ENCODE data around the gene SLC39A1.

SLC39A1 gene

DNA sequence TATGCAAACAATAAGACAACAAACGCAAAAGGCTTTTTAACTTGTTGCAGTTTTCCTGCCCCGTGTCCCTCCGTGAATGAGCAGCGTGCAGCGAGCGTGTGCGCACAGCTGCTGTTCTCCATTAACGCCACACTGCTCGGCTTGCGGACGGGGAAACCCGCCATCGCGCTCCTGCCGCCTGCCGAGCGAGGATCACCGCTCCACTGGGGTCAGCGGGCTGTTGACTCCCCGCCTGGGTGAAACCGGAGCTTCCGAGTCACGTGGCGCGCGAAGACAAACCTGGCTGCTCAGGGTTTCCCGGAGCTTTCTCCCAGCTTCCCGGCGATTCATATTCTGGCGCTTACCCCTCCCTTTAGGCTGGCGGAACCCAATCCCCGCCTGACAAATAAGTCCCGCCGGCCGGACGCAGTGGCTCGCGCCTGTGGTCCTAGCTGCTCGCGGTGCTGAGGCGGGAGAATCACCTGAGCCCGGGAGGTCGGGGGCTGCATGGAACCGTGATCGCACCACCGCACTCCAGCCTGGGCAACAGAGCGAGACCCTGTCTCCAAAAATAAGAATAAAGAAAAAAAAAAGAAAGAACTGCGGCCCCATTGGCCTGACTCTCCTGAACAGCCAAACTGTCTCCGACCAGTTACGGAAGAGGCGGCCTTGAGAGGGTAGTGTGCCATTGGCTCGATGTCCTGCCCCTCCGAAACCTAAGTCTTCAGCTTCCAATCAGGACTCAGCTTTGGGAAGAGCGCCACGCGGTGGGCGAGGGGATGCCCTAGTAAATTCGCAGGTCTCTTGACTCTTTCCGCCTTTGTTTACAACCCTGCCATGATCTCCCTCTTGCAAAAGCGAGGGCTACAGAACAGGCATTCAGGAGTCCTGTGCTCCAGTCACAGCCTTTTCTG, 4.0 kb upstream of the SLC39A1 start, which contains the start of gene CREB3L4:
CREB3L4 (plus strand) TSS at position 796 of the 893 bp plus-strand sequence. CDS start 624 bp downstream, outside the sequence.
- TF ChIP-seq, protein P1, sequence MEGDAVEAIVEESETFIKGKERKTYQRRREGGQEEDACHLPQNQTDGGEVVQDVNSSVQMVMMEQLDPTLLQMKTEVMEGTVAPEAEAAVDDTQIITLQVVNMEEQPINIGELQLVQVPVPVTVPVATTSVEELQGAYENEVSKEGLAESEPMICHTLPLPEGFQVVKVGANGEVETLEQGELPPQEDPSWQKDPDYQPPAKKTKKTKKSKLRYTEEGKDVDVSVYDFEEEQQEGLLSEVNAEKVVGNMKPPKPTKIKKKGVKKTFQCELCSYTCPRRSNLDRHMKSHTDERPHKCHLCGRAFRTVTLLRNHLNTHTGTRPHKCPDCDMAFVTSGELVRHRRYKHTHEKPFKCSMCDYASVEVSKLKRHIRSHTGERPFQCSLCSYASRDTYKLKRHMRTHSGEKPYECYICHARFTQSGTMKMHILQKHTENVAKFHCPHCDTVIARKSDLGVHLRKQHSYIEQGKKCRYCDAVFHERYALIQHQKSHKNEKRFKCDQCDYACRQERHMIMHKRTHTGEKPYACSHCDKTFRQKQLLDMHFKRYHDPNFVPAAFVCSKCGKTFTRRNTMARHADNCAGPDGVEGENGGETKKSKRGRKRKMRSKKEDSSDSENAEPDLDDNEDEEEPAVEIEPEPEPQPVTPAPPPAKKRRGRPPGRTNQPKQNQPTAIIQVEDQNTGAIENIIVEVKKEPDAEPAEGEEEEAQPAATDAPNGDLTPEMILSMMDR (IDR thresholded peaks at IDR 0.05; ENCODE audit: borderline replicate concordance, control extremely low read depth, extremely low read depth, insufficient read depth, missing control alignments), result peak; percentile 45
- in situ Hi-C loops (cut with MboI; ENCODE audit: low sequenced_read_pairs, unreplicated experiment), result no loop called here

GRCh38 chr1:153963850-153964331, 554 bp upstream of the SLC39A1 start:
- in situ Hi-C loops (cut with MboI; ENCODE audit: low sequenced_read_pairs, unreplicated experiment), result no loop called here
- DNase-seq (ENCODE audit: low spot score), result no peak
- TF ChIP-seq, protein P1 (IDR thresholded peaks at IDR 0.05; ENCODE audit: borderline replicate concordance, control extremely low read depth, extremely low read depth, insufficient read depth, missing control alignments), result no peak

More for the DNA sequence above, 4.0 kb upstream of the SLC39A1 start, which contains the start of gene CREB3L4:
- DNase-seq (ENCODE audit: low spot score), result peak; percentile 91

DNA sequence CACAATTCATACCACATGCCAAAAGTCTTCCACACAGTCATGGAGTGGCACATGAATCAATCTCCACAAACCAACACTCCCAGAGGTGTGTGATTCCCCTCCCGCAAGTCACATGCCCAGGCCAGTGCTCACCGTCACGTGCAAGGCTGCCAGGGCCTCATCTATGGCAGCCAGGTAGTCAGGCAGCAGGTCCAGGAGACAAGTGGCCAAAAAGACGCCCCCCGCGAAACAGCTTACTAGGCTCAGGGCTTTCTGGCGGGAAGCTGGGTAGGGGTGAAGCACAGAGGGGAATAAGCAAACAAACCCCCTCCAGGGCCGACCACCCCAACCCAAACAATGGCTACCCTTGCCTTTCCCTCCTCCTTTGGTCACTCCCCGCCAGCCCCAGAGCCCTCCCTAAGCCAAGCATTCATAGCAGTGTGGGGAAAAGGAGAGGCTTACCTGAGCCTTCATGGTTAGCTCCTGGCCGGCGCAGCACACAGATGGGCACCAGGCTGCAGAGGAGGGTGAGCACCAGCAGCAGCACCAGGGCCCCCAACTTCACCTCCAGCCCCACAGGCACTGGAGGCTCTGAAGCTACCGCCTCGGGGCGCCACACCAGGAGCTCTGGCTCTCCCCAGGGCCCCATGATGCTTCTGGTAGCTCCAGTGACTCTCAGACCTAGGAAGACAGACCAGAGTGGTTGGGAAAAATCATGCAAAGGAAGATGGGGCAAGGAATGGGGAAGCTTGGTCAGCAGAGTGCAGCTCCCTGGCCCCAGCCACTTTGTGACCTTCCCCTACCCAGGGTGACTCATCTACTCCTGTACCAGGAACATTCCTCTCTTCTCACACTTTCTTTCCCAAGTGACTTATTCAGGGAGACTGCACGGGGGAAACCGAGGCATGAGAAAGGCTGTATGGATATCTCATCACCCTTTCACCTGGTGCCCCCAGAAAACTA, 978 bp downstream of the SLC39A1 start:
- DNase-seq (ENCODE audit: low spot score), result no peak
- in situ Hi-C loops (cut with MboI; ENCODE audit: low sequenced_read_pairs, unreplicated experiment), result no loop called here
- TF ChIP-seq, protein P1 (IDR thresholded peaks at IDR 0.05; ENCODE audit: borderline replicate concordance, control extremely low read depth, extremely low read depth, insufficient read depth, missing control alignments), result peak; percentile 24

GRCh38 chr1:153961421-153961820, 1.9 kb downstream of the SLC39A1 start:
- no peak for DNase-seq (ENCODE audit: low spot score)
- TF ChIP-seq, protein P1 (IDR thresholded peaks at IDR 0.05; ENCODE audit: borderline replicate concordance, control extremely low read depth, extremely low read depth, insufficient read depth, missing control alignments), result no peak
- in situ Hi-C loops (cut with MboI; ENCODE audit: low sequenced_read_pairs, unreplicated experiment), result no loop called here

DNA sequence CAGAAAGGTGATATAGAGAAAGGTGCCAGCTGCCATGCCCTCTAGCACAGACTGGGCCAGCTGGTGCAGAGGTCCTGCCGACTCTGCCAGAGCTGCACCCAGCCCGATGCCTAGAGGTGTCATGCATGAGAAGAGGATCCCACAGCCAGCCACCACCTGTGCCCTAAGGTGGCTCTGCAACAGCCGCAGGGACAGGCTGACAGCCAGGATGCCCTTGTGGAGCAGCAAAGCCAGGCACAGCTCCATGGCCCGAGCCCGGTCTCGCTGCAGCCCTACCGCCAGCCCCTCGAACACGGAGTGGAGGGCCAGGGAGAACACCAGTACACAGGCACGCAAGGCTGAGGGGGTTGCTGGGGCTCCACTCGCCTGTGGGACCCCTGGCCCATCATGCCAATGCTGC, 3.1 kb downstream of the SLC39A1 start:
- no peak for DNase-seq (ENCODE audit: low spot score)
- in situ Hi-C loops (cut with MboI; ENCODE audit: low sequenced_read_pairs, unreplicated experiment), result no loop called here
- TF ChIP-seq, protein P1 (IDR thresholded peaks at IDR 0.05; ENCODE audit: borderline replicate concordance, control extremely low read depth, extremely low read depth, insufficient read depth, missing control alignments), result no peak

DNA sequence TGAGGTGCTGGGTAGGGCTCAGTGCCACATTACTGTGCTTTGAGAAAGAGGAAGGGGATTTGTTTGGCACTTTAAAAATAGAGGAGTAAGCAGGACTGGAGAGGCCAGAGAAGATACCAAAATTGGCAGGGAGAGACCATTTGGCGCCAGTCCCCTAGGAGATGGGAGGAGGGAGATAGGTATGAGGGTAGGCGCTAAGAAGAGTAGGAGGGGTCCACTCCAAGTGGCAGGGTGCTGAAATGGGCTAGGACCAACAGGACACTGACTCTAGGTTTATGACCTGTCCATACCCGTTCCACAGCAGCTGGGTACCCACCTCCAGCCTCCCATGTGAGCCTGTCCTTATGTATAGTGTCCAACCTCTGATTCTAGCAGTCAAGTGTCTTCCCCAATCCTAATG, 3.9 kb downstream of the SLC39A1 start:
- in situ Hi-C loops (cut with MboI; ENCODE audit: low sequenced_read_pairs, unreplicated experiment), result no loop called here
- TF ChIP-seq, protein P1 (IDR thresholded peaks at IDR 0.05; ENCODE audit: borderline replicate concordance, control extremely low read depth, extremely low read depth, insufficient read depth, missing control alignments), result no peak
- DNase-seq (ENCODE audit: low spot score), result no peak
